CD4-positive, alpha-beta T cell treated with Interleukin-6 at 100 ng/mL for 8 hours (primary cell): ENCODE results near the gene PLCH2.
"Not testable (repeated sequence)": the region's sequence is repeated elsewhere in the genome, so short reads cannot be mapped to it uniquely, and the experiment has no call there.

Experiments used
- DNase-seq: peaks from one replicate; pipeline ENCODE4 v3.0.0-alpha.2; 2020; ENCODE audit warnings: mixed read lengths, low spot score

The PLCH2 gene

GRCh38 chr1:2441746-2442145, 34.3 kb upstream of the PLCH2 start:
- no peak for DNase-seq

- DNase-seq = no peak
Observed at GRCh38 chr1:2442661-2443060, 33.4 kb upstream of the PLCH2 start.

GRCh38 chr1:2443277-2444137, 32.6 kb upstream of the PLCH2 start:
- no peak for DNase-seq

GRCh38 chr1:2444138-2444591, 31.9 kb upstream of the PLCH2 start:
- DNase-seq = no peak

GRCh38 chr1:2445162-2445822, 30.8 kb upstream of the PLCH2 start:
- no peak for DNase-seq

- no peak for DNase-seq
Observed at GRCh38 chr1:2445823-2446215, 30.3 kb upstream of the PLCH2 start.

GRCh38 chr1:2446394-2446793, 29.7 kb upstream of the PLCH2 start:
- DNase-seq = no peak

GRCh38 chr1:2446861-2447260, 29.2 kb upstream of the PLCH2 start:
- no peak for DNase-seq

GRCh38 chr1:2447276-2448097, 28.6 kb upstream of the PLCH2 start:
- DNase-seq = no peak

- DNase-seq = no peak
Observed at GRCh38 chr1:2448098-2448445, 28.0 kb upstream of the PLCH2 start.

- DNase-seq = no peak
Observed at GRCh38 chr1:2449636-2450454, 26.2 kb upstream of the PLCH2 start.

GRCh38 chr1:2451741-2452140, 24.3 kb upstream of the PLCH2 start:
- DNase-seq = no peak

GRCh38 chr1:2452201-2452931, 23.7 kb upstream of the PLCH2 start:
- no peak for DNase-seq

- DNase-seq = no peak
Observed at GRCh38 chr1:2452932-2453315, 23.2 kb upstream of the PLCH2 start.

GRCh38 chr1:2454227-2454626, 21.9 kb upstream of the PLCH2 start:
- no peak for DNase-seq

- DNase-seq = no peak
Observed at GRCh38 chr1:2455757-2456156, 20.3 kb upstream of the PLCH2 start.

- DNase-seq = no peak
Observed at GRCh38 chr1:2457444-2457843, 18.6 kb upstream of the PLCH2 start.

- no peak for DNase-seq
Observed at GRCh38 chr1:2458687-2459086, 17.4 kb upstream of the PLCH2 start.

GRCh38 chr1:2459102-2459753, 16.9 kb upstream of the PLCH2 start:
- not testable (repeated sequence) for DNase-seq

GRCh38 chr1:2459757-2460156, 16.3 kb upstream of the PLCH2 start:
- no peak for DNase-seq

- no peak for DNase-seq
Observed at GRCh38 chr1:2460203-2460602, 15.9 kb upstream of the PLCH2 start.
